Measurements from ENCODE around the gene RTL1. TPM values are rescaled to one million over a fixed set of nuclear protein-coding genes. Genes with fewer than 3 reads are reported as not detected.

Gene RTL1
- total RNA-seq, 1 donor from 2014 or later: not detected

GRCh38 chr14:100887728-100888335, 15.7 kb downstream of the RTL1 start:
- no peak for FAIRE-seq
- TF ChIP-seq, protein P1, sequence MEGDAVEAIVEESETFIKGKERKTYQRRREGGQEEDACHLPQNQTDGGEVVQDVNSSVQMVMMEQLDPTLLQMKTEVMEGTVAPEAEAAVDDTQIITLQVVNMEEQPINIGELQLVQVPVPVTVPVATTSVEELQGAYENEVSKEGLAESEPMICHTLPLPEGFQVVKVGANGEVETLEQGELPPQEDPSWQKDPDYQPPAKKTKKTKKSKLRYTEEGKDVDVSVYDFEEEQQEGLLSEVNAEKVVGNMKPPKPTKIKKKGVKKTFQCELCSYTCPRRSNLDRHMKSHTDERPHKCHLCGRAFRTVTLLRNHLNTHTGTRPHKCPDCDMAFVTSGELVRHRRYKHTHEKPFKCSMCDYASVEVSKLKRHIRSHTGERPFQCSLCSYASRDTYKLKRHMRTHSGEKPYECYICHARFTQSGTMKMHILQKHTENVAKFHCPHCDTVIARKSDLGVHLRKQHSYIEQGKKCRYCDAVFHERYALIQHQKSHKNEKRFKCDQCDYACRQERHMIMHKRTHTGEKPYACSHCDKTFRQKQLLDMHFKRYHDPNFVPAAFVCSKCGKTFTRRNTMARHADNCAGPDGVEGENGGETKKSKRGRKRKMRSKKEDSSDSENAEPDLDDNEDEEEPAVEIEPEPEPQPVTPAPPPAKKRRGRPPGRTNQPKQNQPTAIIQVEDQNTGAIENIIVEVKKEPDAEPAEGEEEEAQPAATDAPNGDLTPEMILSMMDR (IDR thresholded peaks at IDR 0.05; ENCODE audit: insufficient read depth, low read length, severe bottlenecking): no peak
- Histone ChIP-seq H3K27me3 (ENCODE audit: control insufficient read depth, insufficient read depth, low read length) (no peaks in the 10 kb centered on the region), H3K36me3 (ENCODE audit: control insufficient read depth, insufficient read depth, low read length) (no peaks in the 10 kb centered on the region), H3K4me3 (ENCODE audit: low read depth, low read length) (no peak overlapping the region)
- DNase-seq (ENCODE audit: low read depth): no peak

DNA sequence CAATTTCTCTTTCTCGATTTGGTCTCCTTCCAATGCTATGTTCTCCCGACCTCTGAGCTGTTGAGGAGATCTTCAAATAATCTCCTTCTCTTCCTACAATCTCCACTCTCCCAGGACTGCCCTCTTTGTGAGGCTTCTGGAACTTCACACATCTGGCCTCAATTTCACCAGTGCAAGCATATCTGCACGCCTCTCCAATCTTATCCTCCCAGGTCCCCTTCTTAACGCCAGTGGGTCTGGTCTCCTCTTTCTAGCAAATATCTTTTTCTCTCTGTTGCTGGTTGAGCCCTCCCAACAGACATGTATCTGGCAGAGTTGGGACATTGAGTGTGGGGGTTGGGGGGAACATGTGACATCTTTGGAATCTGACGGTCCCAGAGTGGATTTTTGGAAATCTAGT, 17.9 kb downstream of the RTL1 start:
- no peak for FAIRE-seq

GRCh38 chr14:100885196-100885595, 18.3 kb downstream of the RTL1 start:
- no peak for FAIRE-seq
- no peak for DNase-seq (ENCODE audit: low read depth)
- Histone ChIP-seq H3K27me3 (ENCODE audit: control insufficient read depth, insufficient read depth, low read length) (no peaks in the 10 kb centered on the region), H3K36me3 (ENCODE audit: control insufficient read depth, insufficient read depth, low read length) (no peaks in the 10 kb centered on the region), H3K4me3 (ENCODE audit: low read depth, low read length) (no peak overlapping the region)
- TF ChIP-seq, protein P1 (IDR thresholded peaks at IDR 0.05; ENCODE audit: insufficient read depth, low read length, severe bottlenecking): no peak

More for the DNA sequence above, 17.9 kb downstream of the RTL1 start:
- no peak overlapping the region for H3K4me3 ChIP-seq (ENCODE audit: low read depth, low read length)
- H3K36me3 ChIP-seq (ENCODE audit: control insufficient read depth, insufficient read depth, low read length): no peaks in the 10 kb centered on the region
- no peak for DNase-seq (ENCODE audit: low read depth)
- TF ChIP-seq, protein P1 (IDR thresholded peaks at IDR 0.05; ENCODE audit: insufficient read depth, low read length, severe bottlenecking): no peak
- H3K27me3 ChIP-seq (ENCODE audit: control insufficient read depth, insufficient read depth, low read length): no peaks in the 10 kb centered on the region

GRCh38 chr14:100884456-100884855, 19.1 kb downstream of the RTL1 start:
- FAIRE-seq (no peak), DNase-seq (ENCODE audit: low read depth) (no peak)
- no peaks in the 10 kb centered on the region for H3K27me3 ChIP-seq (ENCODE audit: control insufficient read depth, insufficient read depth, low read length)
- no peak overlapping the region for H3K4me3 ChIP-seq (ENCODE audit: low read depth, low read length)
- TF ChIP-seq, protein P1 (IDR thresholded peaks at IDR 0.05; ENCODE audit: insufficient read depth, low read length, severe bottlenecking): no peak
- no peaks in the 10 kb centered on the region for H3K36me3 ChIP-seq (ENCODE audit: control insufficient read depth, insufficient read depth, low read length)

GRCh38 chr14:100883789-100884101, 19.8 kb downstream of the RTL1 start:
- TF ChIP-seq, protein P1 (IDR thresholded peaks at IDR 0.05; ENCODE audit: insufficient read depth, low read length, severe bottlenecking): no peak
- FAIRE-seq: no peak

More at GRCh38 chr14:100883789-100884101, 19.8 kb downstream of the RTL1 start:
- DNase-seq (ENCODE audit: low read depth): no peak
- Histone ChIP-seq H3K27me3 (ENCODE audit: control insufficient read depth, insufficient read depth, low read length) (no peaks in the 10 kb centered on the region), H3K4me3 (ENCODE audit: low read depth, low read length) (no peak overlapping the region), H3K36me3 (ENCODE audit: control insufficient read depth, insufficient read depth, low read length) (no peaks in the 10 kb centered on the region)

Measured in bronchial epithelial cell (primary cell).